Measurements from ENCODE around the gene LRRC4C. TPM values are rescaled to one million over a fixed set of nuclear protein-coding genes. Genes with fewer than 3 reads are reported as not detected.

The LRRC4C gene
- total RNA-seq, 4 donors from 2014 or later, result 1.5 to 2.8 (median 1.7) TPM

DNA sequence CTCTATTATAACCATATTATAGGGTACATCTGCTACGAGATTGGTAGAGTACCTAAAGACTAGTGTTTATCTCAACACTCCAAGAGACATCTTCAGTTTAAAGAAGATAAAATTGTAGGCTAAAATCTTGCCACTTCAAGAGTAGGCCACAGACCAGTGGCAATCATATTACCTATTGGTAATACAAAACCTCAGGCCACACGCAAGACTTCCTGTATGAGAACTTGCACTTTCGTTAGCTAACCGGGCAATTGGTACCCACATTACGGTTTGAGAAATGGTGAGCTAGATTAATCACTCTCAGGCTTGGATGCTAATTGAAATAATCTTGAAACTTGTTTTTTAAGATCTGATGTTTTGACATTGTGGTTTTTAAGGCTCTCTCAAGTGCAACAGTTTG, 772.7 kb downstream of the LRRC4C start:
- no peak for ATAC-seq
- Histone ChIP-seq H3K4me3 (no peak overlapping the region), H3K4me1 (no peaks in the 10 kb centered on the region), H3K9me3 (peaks cover 0 to 4% (median 3%) of the 10 kb centered on the region in 3 donors), H3K36me3 (no peaks in the 10 kb centered on the region), H3K27ac (no peak overlapping the region), H3K27me3 (no peaks in the 10 kb centered on the region)
- WGBS, 2 donors (ENCODE audit: low coverage in 1 of 2), result 77 to 90% methylated on average over 3 to 5 of the region's 5 CpGs
- TF ChIP-seq EP300 (IDR thresholded peaks at IDR 0.05), result no peak
- TF ChIP-seq, protein P1, sequence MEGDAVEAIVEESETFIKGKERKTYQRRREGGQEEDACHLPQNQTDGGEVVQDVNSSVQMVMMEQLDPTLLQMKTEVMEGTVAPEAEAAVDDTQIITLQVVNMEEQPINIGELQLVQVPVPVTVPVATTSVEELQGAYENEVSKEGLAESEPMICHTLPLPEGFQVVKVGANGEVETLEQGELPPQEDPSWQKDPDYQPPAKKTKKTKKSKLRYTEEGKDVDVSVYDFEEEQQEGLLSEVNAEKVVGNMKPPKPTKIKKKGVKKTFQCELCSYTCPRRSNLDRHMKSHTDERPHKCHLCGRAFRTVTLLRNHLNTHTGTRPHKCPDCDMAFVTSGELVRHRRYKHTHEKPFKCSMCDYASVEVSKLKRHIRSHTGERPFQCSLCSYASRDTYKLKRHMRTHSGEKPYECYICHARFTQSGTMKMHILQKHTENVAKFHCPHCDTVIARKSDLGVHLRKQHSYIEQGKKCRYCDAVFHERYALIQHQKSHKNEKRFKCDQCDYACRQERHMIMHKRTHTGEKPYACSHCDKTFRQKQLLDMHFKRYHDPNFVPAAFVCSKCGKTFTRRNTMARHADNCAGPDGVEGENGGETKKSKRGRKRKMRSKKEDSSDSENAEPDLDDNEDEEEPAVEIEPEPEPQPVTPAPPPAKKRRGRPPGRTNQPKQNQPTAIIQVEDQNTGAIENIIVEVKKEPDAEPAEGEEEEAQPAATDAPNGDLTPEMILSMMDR (IDR thresholded peaks at IDR 0.05), result no peak
- TF ChIP-seq POLR2AphosphoS5 (IDR thresholded peaks at IDR 0.05), result no peak

DNA sequence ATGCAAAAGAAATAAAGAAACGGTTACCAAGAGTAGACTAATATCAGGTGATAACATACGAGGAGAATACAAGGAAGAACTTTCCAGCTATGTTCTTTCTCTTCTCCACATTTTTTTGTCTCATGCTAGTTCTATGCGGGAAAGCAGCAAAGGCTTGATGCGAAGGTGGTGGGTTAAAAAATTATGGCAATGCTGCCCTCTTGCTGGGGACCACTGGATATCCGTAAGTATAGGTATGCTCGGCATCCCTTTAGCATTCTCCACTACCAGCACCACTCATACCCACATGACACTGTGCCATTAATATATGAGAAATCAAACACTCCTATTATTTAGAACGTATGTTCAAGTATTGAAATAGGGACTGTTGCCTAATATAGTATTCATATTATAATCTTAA, 776.4 kb downstream of the LRRC4C start:
- H3K4me1 ChIP-seq, result no peaks in the 10 kb centered on the region
- TF ChIP-seq, protein P1 (IDR thresholded peaks at IDR 0.05), result no peak
- TF ChIP-seq POLR2A (IDR thresholded peaks at IDR 0.05) (no peak), POLR2AphosphoS5 (IDR thresholded peaks at IDR 0.05) (no peak), EP300 (IDR thresholded peaks at IDR 0.05) (no peak)
- no peak overlapping the region for H3K27ac ChIP-seq
- WGBS, 2 donors (ENCODE audit: low coverage in 1 of 2), result 81% methylated on average over 7 of the region's 7 CpGs
- H3K4me3 ChIP-seq, result no peak overlapping the region
- H3K36me3 ChIP-seq, result no peaks in the 10 kb centered on the region
- ATAC-seq, result no peak
- H3K9me3 ChIP-seq, result peaks cover 0 to 4% (median 3%) of the 10 kb centered on the region in 3 donors
- H3K27me3 ChIP-seq, result no peaks in the 10 kb centered on the region

DNA sequence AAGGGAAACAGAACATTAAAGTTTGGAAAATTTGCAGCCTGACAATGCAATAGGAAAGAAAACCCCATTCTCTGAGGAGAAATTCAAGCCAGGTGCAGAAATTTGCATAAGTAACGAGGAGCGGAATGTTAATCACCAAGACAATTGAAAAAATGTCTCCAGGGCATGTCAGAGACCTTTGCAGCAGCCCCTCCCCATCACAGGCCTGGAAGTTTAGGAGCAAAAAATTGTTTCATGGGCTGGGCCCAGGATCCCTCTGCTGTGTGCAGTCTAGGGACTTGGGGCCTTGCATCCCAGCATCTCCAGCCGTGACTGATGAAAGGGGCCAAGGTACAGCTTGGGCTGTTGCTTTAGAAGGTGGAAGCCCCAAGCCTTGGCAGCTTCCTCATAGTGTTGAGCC, 780.2 kb downstream of the LRRC4C start:
- TF ChIP-seq POLR2AphosphoS5 (IDR thresholded peaks at IDR 0.05) (no peak), EP300 (IDR thresholded peaks at IDR 0.05) (no peak), POLR2A (IDR thresholded peaks at IDR 0.05) (no peak)
- TF ChIP-seq, protein P1 (IDR thresholded peaks at IDR 0.05), result no peak
- H3K27ac ChIP-seq, result no peak overlapping the region
- no peaks in the 10 kb centered on the region for H3K36me3 ChIP-seq
- no peaks in the 10 kb centered on the region for H3K27me3 ChIP-seq
- no peak for ATAC-seq
- no peaks in the 10 kb centered on the region for H3K4me1 ChIP-seq
- WGBS, 2 donors (ENCODE audit: low coverage in 1 of 2), result 50 to 68% methylated on average over 1 to 3 of the region's 3 CpGs
- H3K4me3 ChIP-seq, result no peak overlapping the region
- H3K9me3 ChIP-seq, result peaks cover 0 to 4% (median 3%) of the 10 kb centered on the region in 3 donors

DNA sequence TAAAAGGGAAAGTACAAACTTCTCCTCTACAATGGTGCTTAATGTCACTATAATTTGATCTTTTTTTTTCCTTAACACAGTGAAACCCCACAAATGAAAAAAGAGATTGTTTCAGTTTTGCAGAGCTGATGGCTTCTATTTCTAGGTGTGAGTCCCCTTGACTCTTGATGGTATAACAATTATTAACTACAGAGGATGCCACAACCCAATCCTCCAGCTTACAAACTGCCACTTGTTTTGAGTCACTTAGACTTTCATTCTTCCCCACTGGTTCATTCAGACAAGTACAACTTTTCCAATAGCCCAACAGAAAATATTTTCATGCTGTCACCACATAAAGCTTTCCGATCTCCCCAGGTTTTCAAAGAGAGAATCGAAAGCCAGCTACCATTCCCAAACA, 812.2 kb downstream of the LRRC4C start:
- WGBS, 2 donors (ENCODE audit: low coverage in 1 of 2), result 85 to 95% methylated on average over 2 of the region's 2 CpGs

DNA sequence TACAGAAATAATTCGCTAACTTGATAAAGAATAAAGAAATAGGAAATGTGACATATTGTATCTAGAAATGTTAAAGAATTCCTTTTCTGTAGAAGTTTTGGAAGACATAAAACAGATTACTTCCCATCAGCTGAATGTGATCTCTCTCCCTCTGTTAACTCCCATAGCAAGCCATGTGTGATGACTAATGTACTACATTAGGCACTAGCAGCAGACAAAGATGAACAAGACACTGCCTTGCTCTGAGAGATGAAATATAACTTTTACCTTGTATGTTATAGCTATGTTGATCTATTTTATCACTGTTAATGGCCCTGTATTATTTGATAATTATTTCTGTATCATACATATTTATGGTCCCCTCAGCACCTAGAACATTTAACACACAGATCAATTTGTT, 817.2 kb downstream of the LRRC4C start:
- H3K27ac ChIP-seq, result no peak overlapping the region
- no peak for TF ChIP-seq POLR2A (IDR thresholded peaks at IDR 0.05)
- TF ChIP-seq EP300 (IDR thresholded peaks at IDR 0.05), result no peak
- no peak for TF ChIP-seq POLR2AphosphoS5 (IDR thresholded peaks at IDR 0.05)
- TF ChIP-seq, protein P1 (IDR thresholded peaks at IDR 0.05), result no peak
- no peak for ATAC-seq
- H3K4me3 ChIP-seq, result no peak overlapping the region
- H3K27me3 ChIP-seq, result no peaks in the 10 kb centered on the region
- 36 to 100% methylated on average over 1 of the region's 1 CpG for WGBS, 2 donors (ENCODE audit: low coverage in 1 of 2)
- no peaks in the 10 kb centered on the region for H3K4me1 ChIP-seq
- no peaks in the 10 kb centered on the region for H3K9me3 ChIP-seq
- no peaks in the 10 kb centered on the region for H3K36me3 ChIP-seq

More for the DNA sequence above, 812.2 kb downstream of the LRRC4C start:
- no peak for ATAC-seq
- H3K4me1 ChIP-seq, result no peaks in the 10 kb centered on the region
- H3K36me3 ChIP-seq, result no peaks in the 10 kb centered on the region
- peaks cover 0 to 15% (median 0%) of the 10 kb centered on the region in 3 donors for H3K9me3 ChIP-seq
- H3K4me3 ChIP-seq, result no peak overlapping the region
- no peaks in the 10 kb centered on the region for H3K27me3 ChIP-seq
- TF ChIP-seq POLR2AphosphoS5 (IDR thresholded peaks at IDR 0.05) (no peak), POLR2A (IDR thresholded peaks at IDR 0.05) (no peak), EP300 (IDR thresholded peaks at IDR 0.05) (no peak)
- TF ChIP-seq, protein P1 (IDR thresholded peaks at IDR 0.05), result no peak
- no peak overlapping the region for H3K27ac ChIP-seq

Data from gastroesophageal sphincter (tissue), 4 donors.